Naive B cell (primary cell): ENCODE results near the gene PHLDA1. TPM values are rescaled to one million over a fixed set of nuclear protein-coding genes. Genes with fewer than 3 reads are reported as not detected.
"Not testable (repeated sequence)": the region's sequence is repeated elsewhere in the genome, so short reads cannot be mapped to it uniquely, and the experiment has no call there.

Source experiments
- ATAC-seq, 2 donors: fragments of 150-1000 bp; cut with Tn5 transposase; 2 replicates each; pipeline ENCODE4 v1.10.0; 2021; ENCODE audit warnings: low read depth in 2 of 2, mild to moderate bottlenecking in 2 of 2, moderate library complexity in 2 of 2
- DNase-seq: peaks from one replicate; pipeline ENCODE4 v3.0.0; 2022
- H3K27ac Mint-ChIP-seq, 6 donors: one replicate each; pipeline ENCODE4 v1.8.0; 2020 to 2022; ENCODE audit warnings: mild to moderate bottlenecking in 6 of 6, mixed read lengths in 6 of 6, moderate library complexity in 5 of 6, inconsistent platforms in 2 of 6
- H3K27me3 Mint-ChIP-seq, 3 donors: one replicate each; pipeline ENCODE4 v1.8.0; 2021 to 2022; ENCODE audit warnings: mixed read lengths in 3 of 3, mild to moderate bottlenecking in 1 of 3
- H3K36me3 Mint-ChIP-seq, 2 donors: one replicate each; pipeline ENCODE4 v1.8.0; 2020 to 2022; ENCODE audit warnings: mixed read lengths in 2 of 2, inconsistent platforms in 1 of 2, mild to moderate bottlenecking in 1 of 2
- H3K4me1 Mint-ChIP-seq, 3 donors: one replicate each; pipeline ENCODE4 v1.8.0; 2020 to 2022; ENCODE audit warnings: mixed read lengths in 3 of 3, inconsistent platforms in 1 of 3, mild to moderate bottlenecking in 1 of 3, moderate library complexity in 1 of 3
- H3K4me3 Mint-ChIP-seq, 8 donors: one replicate each; pipeline ENCODE4 v1.8.0; 2020 to 2022; ENCODE audit warnings: mild to moderate bottlenecking in 8 of 8, mixed read lengths in 8 of 8, moderate library complexity in 8 of 8, inconsistent platforms in 2 of 8
- H3K9me3 Mint-ChIP-seq, 7 donors: one replicate each; pipeline ENCODE4 v1.8.0; 2020 to 2022; ENCODE audit warnings: mixed read lengths in 7 of 7, mild to moderate bottlenecking in 5 of 7, inconsistent platforms in 2 of 7, moderate library complexity in 1 of 7
- polyA plus RNA-seq, 6 donors: library from polyadenylated mRNA; unstranded; fragments of 300-500 nt; fragmentation: Illumina TruSeq; gene quantifications; one replicate each; pipeline ENCODE4 v1.2.3, GENCODE V29; 2021; ENCODE audit warnings: low read depth in 6 of 6

The PHLDA1 gene
- polyA plus RNA-seq, 6 donors from 2014 or later, result 0.11 to 0.30 (median 0.16) TPM

DNA sequence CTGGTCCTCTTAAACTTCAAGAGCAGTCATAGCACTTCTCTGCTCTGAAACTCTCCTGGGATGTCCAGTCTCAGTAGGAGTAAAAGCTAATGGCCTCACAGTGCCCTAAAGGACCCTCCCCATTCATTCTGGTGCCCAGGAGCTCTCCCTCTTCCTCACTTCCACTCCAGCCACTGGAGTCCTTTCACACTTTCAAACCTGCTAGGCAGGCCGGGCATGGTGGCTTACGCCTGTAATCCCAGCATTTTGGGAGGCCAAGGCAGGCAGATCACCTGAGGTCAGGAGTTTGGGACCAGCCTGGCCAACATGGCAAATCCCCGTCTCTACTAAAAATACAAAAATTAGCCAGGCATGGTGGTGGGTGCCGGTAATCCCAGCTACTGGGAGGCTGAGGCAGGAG, 47.7 kb downstream of the PHLDA1 start:
- DNase-seq, H3K27ac Mint-ChIP-seq, ATAC-seq, H3K9me3 Mint-ChIP-seq, H3K36me3 Mint-ChIP-seq, H3K4me3 Mint-ChIP-seq, H3K4me1 Mint-ChIP-seq: not testable (repeated sequence)
- peaks cover 16 to 22% (median 21%) of the 10 kb centered on the region in 3 donors for H3K27me3 Mint-ChIP-seq

DNA sequence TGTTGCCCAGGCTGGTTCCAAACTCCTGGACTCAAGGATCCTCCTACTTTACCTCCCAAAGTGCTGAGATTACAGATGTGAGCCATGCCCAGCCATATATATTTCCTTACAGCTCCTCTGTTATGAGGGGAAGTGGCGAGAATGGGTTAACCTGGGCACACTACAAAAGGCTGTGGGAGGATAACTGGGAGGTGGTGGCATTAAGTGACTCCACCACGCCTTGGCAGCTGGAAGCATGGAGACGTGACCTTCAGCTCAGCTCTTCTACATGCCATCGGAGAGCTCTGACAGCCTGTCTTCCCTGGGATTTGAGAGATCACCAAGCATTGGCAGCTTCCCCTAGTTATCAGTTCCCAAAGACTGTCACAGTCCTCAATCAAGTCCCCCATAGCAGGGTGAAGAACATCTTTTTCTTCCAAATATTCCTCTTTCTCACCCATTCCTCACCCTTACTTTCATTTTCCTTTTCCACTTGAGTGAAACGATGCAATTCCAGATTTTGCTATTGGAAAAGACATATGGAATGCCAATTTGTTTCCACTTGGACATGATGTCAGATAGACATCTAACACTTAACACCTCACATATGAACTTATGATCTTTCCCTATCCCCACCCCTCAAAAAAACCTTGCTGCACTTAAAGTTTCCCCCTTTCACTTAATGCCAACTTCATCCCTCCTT, 48.5 kb downstream of the PHLDA1 start:
- no peak for ATAC-seq
- H3K9me3 Mint-ChIP-seq, result peaks cover 0 to 5% (median 2%) of the 10 kb centered on the region in 7 donors
- no peak overlapping the region for H3K27ac Mint-ChIP-seq
- no peak for DNase-seq
- H3K27me3 Mint-ChIP-seq, result peaks cover 11 to 20% (median 14%) of the 10 kb centered on the region in 3 donors
- peaks cover 0 to 2% (median under 1%) of the 10 kb centered on the region in 3 donors for H3K4me1 Mint-ChIP-seq
- H3K36me3 Mint-ChIP-seq, result no peaks in the 10 kb centered on the region
- H3K4me3 Mint-ChIP-seq, result no peak overlapping the region

DNA sequence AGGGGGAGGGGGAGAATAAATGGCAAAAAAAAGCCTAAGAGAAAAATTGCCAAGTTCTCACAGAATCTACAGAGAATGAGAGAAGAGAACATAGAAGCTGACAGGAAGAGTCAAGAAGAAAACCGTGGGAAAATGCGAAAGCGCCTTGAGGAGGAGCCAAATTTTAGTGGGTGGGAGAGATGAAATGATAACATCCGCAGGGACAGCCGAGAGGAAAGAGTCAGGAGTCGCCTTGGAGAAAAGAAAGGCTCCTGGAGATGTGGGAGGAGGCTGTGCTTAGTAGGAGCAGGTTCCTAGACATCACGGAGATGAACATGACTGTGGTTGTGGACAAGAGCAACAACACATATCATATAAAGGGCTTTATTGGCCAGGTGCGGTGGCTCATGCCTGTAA, 49.4 kb downstream of the PHLDA1 start:
- Mint-ChIP-seq H3K36me3 (no peaks in the 10 kb centered on the region), H3K4me3 (no peak overlapping the region), H3K27me3 (peaks cover 11 to 20% (median 12%) of the 10 kb centered on the region in 3 donors), H3K27ac (peak overlapping the region in 1 of 6 donors; percentile 55), H3K4me1 (peaks cover 0 to 8% (median 4%) of the 10 kb centered on the region in 3 donors), H3K9me3 (peaks cover 0 to 5% (median 0%) of the 10 kb centered on the region in 7 donors)
- no peak for DNase-seq
- ATAC-seq, result no peak

DNA sequence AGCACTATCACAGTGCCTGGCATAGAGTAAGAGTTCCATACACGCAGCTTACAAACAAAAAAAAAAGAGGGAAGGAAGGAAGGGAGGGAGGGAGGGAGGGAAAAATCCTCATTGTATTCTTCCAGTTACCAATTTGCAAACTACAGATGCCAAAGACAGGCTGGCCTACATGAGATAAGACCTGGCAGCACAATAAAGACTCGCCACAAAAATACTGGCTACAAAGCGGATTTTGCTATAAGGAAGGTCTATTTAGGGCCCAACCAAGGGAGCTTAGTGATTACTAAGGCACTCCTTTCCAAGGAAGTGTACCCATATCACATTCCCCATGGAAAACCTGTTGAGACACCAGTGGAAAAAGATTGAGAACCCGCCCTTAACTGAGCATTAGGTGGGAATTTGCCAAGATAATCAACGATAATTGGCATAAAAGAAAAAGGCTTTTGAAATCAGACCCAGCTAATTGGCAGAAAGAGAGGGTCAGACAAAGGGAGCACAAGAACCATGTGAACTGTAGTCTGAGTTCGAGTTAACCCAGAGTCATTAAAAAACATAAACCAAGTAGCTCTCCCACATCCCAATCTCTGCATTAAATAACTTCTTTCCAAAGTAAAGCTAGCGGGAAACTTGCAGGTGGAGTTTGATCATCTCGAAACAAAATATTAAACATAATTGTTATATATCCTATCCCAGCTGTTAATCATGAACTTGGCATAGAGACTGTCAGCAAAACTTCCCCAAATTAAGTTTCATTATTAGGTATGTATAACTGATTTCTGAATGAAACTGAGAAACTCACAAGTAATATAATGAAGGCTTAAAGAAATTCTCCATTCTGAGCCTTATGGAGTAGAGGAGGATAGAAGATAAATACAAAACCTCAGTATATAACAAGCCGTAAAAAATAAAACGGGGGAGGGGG, 50.1 kb downstream of the PHLDA1 start:
- DNase-seq (no peak), ATAC-seq (no peak)
- Mint-ChIP-seq H3K27me3 (peaks cover 11 to 20% (median 12%) of the 10 kb centered on the region in 3 donors), H3K9me3 (peaks cover 0 to 5% (median 0%) of the 10 kb centered on the region in 7 donors), H3K27ac (no peak overlapping the region), H3K4me1 (peaks cover 0 to 8% (median 4%) of the 10 kb centered on the region in 3 donors), H3K36me3 (no peaks in the 10 kb centered on the region), H3K4me3 (no peak overlapping the region)

DNA sequence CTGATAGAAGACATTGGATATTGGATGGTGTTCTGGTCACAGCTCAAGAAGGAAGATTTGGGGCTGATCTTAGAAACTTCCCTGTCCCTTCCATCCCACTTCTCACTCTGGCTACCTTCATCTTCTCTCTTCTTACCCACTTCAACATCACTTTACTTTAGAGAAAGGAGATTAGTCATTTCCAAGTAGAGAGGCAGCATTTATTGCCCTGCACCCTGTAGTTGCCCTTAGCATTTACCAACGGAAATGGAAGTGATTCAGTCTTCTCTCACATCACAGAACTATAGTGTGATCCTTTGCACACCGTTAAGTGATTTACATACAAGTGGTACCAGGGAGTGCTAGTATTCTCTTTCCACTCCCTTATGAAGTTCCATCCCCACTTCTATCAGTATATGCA, 52.4 kb downstream of the PHLDA1 start:
- Mint-ChIP-seq H3K36me3 (no peaks in the 10 kb centered on the region), H3K27me3 (peaks cover 5 to 11% (median 10%) of the 10 kb centered on the region in 3 donors), H3K4me3 (no peak overlapping the region), H3K27ac (no peak overlapping the region), H3K9me3 (no peaks in the 10 kb centered on the region), H3K4me1 (peaks cover 0 to 8% (median 4%) of the 10 kb centered on the region in 3 donors)
- no peak for ATAC-seq
- DNase-seq, result no peak

DNA sequence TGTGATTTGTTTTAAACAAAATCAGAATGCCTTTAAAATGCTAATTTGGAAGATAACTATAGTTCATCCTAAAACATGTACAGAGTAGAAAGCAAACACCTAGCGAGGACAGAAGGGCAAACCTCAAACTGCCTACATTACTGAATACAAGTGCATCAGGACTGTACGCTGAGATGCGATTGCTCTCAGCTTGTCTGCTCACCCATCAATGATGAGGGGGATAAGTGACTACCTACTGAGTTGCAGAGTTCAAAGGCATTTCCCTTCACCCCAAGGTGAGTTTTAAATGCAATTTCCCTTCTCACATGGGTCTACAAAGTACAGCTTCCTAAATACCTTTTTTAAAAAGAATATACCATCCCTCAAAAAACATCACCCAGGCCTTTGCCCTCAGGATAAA, 52.9 kb downstream of the PHLDA1 start:
- ATAC-seq, result no peak
- no peaks in the 10 kb centered on the region for H3K9me3 Mint-ChIP-seq
- peaks cover 0 to 8% (median 4%) of the 10 kb centered on the region in 3 donors for H3K4me1 Mint-ChIP-seq
- no peak for DNase-seq
- H3K36me3 Mint-ChIP-seq, result no peaks in the 10 kb centered on the region
- peaks cover 5 to 10% (median 8%) of the 10 kb centered on the region in 3 donors for H3K27me3 Mint-ChIP-seq
- H3K27ac Mint-ChIP-seq, result no peak overlapping the region
- H3K4me3 Mint-ChIP-seq, result no peak overlapping the region

DNA sequence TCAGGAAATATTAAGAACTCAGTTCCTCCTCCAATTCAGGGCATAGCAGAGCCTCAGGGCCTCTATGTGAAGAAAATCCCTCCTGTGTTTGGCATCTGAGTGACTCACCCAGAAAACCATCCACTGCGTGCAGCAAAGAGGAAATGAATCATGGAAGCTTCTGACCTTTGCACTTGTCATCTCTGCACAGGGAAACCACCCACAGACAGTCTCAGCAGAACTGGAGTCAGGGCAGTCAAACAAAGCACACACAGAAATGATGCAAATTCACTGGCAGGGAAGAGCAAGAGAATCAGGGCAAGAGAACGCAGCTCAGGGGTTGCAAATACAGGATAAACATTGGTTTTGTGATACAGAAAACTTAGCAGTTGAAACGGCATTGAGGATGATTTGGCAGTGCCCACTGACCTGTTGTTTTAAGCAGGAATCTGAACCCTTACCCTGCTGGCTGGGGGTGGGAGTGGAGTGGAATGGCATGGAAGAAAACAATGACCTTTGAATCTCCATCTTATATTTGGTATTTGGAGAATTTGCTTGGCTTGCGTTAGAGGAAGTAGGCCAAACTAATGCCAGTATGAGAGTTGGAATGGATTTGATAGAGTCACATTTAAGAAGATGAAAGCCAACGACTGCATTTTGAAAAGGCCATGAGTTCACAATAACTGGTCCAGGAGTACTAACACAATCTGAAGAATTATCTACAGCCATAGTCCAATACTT, 53.5 kb downstream of the PHLDA1 start:
- DNase-seq (no peak), ATAC-seq (peak; percentile 72 to 87)
- H3K36me3 Mint-ChIP-seq, result no peaks in the 10 kb centered on the region
- H3K4me1 Mint-ChIP-seq, result peaks cover 0 to 8% (median 4%) of the 10 kb centered on the region in 3 donors
- H3K27me3 Mint-ChIP-seq, result peaks cover 0 to 5% (median 5%) of the 10 kb centered on the region in 3 donors
- H3K4me3 Mint-ChIP-seq, result no peak overlapping the region
- H3K27ac Mint-ChIP-seq, result peak overlapping the region in 1 of 6 donors; percentile 3
- H3K9me3 Mint-ChIP-seq, result no peaks in the 10 kb centered on the region

DNA sequence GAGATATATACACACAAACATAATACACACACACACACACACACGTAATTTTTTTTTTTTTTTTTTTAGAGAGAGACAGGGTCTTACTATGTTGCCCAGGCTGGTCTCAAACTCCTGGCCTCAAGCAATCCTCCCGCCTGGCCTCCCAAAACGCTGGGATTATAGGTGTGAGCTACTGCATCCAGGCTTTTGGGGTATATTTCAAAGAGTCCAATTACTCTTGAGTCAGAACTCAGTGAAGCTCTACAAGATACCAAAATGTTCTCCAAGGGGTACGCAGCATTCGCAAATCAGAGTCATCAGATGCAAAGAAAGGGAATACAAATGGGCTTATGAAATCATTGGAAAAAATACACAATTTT, 54.0 kb downstream of the PHLDA1 start:
- no peaks in the 10 kb centered on the region for H3K9me3 Mint-ChIP-seq
- H3K4me3 Mint-ChIP-seq, result no peak overlapping the region
- ATAC-seq (no peak), DNase-seq (no peak)
- H3K4me1 Mint-ChIP-seq, result peaks cover 0 to 8% (median 4%) of the 10 kb centered on the region in 3 donors
- H3K27me3 Mint-ChIP-seq, result peaks cover 0 to 5% (median 5%) of the 10 kb centered on the region in 3 donors
- no peak overlapping the region for H3K27ac Mint-ChIP-seq
- H3K36me3 Mint-ChIP-seq, result no peaks in the 10 kb centered on the region

DNA sequence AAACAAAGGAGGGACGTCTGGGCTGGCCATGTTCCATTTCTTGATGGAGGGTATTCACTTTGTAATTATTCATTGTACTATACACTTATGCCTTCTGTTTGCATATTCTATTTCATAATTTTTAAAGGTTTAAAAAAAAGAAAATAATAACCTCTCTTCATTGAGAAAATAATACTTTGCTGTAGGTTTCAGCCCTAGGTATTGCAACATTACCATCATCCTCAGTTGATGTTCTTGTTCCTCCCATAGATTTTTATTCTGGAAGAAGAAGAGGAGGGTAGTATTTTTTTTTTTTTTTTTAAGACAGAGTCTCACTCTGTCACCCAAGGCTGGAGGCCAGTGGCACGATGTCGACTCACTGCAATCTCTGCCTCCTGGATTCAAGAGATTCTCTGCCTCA, 54.7 kb downstream of the PHLDA1 start:
- no peak for ATAC-seq
- no peak for DNase-seq
- H3K4me1 Mint-ChIP-seq, result peaks cover 0 to 8% (median 4%) of the 10 kb centered on the region in 3 donors
- H3K27ac Mint-ChIP-seq, result no peak overlapping the region
- no peaks in the 10 kb centered on the region for H3K9me3 Mint-ChIP-seq
- H3K27me3 Mint-ChIP-seq, result peaks cover 0 to 4% (median 3%) of the 10 kb centered on the region in 3 donors
- no peaks in the 10 kb centered on the region for H3K36me3 Mint-ChIP-seq
- H3K4me3 Mint-ChIP-seq, result no peak overlapping the region

DNA sequence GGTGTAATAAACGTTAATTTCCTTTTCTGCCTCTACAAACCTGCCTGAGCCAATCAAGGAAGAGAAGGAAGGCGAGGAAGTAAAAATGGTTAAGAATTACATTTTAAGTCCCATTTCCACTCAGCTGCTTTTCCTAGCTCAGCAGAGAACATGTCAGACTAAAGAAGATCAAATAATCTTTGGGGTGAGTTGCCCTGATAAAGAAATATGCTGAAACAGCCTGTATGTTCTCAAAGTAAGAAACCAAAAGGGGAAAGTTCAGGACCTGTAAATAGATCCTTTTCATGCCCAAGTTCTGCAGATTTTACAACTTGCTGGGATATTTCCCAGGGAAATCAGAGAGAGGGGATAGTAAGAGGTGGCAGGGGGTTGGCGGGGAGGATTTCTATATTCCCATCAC, 55.5 kb downstream of the PHLDA1 start:
- DNase-seq (no peak), ATAC-seq (no peak)
- Mint-ChIP-seq H3K9me3 (no peaks in the 10 kb centered on the region), H3K27ac (no peak overlapping the region), H3K36me3 (no peaks in the 10 kb centered on the region), H3K27me3 (peaks cover 0 to 6% (median 0%) of the 10 kb centered on the region in 3 donors), H3K4me3 (no peak overlapping the region), H3K4me1 (peaks cover 0 to 8% (median 4%) of the 10 kb centered on the region in 3 donors)

DNA sequence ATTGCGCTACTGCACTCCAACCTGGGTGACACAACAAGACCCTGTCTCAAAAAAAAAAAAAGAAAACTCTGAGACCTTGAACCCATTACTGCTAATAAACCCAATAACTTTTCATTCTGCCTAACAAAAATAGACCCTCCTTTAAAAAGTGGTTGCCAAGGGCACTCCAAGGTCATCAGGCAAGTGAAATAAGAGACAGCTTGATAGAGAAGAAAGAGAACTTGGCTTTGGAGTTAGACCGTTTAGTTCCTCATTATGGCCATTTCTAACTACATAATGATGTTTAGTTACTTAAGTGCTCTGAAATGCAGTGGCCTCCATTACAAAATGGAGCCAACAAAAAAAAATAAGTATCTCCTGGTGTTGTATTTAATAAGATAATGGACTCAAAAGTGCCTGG, 55.9 kb downstream of the PHLDA1 start:
- no peak for DNase-seq
- H3K4me1 Mint-ChIP-seq, result peaks cover 0 to 8% (median 4%) of the 10 kb centered on the region in 3 donors
- no peak overlapping the region for H3K4me3 Mint-ChIP-seq
- H3K27me3 Mint-ChIP-seq, result peaks cover 0 to 6% (median 0%) of the 10 kb centered on the region in 3 donors
- H3K36me3 Mint-ChIP-seq, result no peaks in the 10 kb centered on the region
- H3K9me3 Mint-ChIP-seq, result no peaks in the 10 kb centered on the region
- no peak for ATAC-seq
- H3K27ac Mint-ChIP-seq, result no peak overlapping the region
